ENCODE measurements around the gene RAD18. TPM values are rescaled to one million over a fixed set of nuclear protein-coding genes. Genes with fewer than 3 reads are reported as not detected.

RAD18 gene
- total and polyA plus RNA-seq, 10 donors: 1.6 to 20.7 (median 12.4) TPM

- no peak overlapping the region for H3K4me3 ChIP-seq
- no peak overlapping the region for H3K27ac ChIP-seq
- H3K4me1 ChIP-seq: peaks cover 0 to 12% (median 4%) of the 10 kb centered on the region in 6 donors
- WGBS, 5 donors: 81 to 87% (median 84%) methylated on average over 5 of the region's 5 CpGs
- intact Hi-C loops (cut with DNase I; ENCODE audit: low total_unique reads): no loop called here
- no peaks in the 10 kb centered on the region for H3K36me3 ChIP-seq
- TF ChIP-seq POLR2AphosphoS5 (IDR thresholded peaks at IDR 0.05) (no peak), POLR2A (IDR thresholded peaks at IDR 0.05) (no peak)
- TF ChIP-seq, protein P1, sequence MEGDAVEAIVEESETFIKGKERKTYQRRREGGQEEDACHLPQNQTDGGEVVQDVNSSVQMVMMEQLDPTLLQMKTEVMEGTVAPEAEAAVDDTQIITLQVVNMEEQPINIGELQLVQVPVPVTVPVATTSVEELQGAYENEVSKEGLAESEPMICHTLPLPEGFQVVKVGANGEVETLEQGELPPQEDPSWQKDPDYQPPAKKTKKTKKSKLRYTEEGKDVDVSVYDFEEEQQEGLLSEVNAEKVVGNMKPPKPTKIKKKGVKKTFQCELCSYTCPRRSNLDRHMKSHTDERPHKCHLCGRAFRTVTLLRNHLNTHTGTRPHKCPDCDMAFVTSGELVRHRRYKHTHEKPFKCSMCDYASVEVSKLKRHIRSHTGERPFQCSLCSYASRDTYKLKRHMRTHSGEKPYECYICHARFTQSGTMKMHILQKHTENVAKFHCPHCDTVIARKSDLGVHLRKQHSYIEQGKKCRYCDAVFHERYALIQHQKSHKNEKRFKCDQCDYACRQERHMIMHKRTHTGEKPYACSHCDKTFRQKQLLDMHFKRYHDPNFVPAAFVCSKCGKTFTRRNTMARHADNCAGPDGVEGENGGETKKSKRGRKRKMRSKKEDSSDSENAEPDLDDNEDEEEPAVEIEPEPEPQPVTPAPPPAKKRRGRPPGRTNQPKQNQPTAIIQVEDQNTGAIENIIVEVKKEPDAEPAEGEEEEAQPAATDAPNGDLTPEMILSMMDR (IDR thresholded peaks at IDR 0.05 in 8 of 11, conservative IDR thresholded peaks at IDR 0.05 in 3 of 11): no peak
- peaks cover 0 to 21% (median 0%) of the 10 kb centered on the region in 7 donors for H3K27me3 ChIP-seq (replicated peaks in 1 of 7)
- H3K9me3 ChIP-seq: no peaks in the 10 kb centered on the region
- no peak for DNase-seq
Measured at GRCh38 chr3:8968375-8968882, 5.2 kb upstream of the RAD18 start.

GRCh38 chr3:8967553-8967952 is 4.3 kb upstream of the RAD18 start:
- Histone ChIP-seq H3K36me3 (no peaks in the 10 kb centered on the region), H3K27me3 (replicated peaks in 1 of 7) (peaks cover 0 to 21% (median 0%) of the 10 kb centered on the region in 7 donors), H3K27ac (no peak overlapping the region), H3K4me3 (no peak overlapping the region), H3K9me3 (no peaks in the 10 kb centered on the region), H3K4me1 (peaks cover 2 to 17% (median 9%) of the 10 kb centered on the region in 6 donors)
- DNase-seq: no peak
- intact Hi-C loops (cut with DNase I; ENCODE audit: low total_unique reads): no loop called here
- TF ChIP-seq POLR2A (IDR thresholded peaks at IDR 0.05) (no peak), POLR2AphosphoS5 (IDR thresholded peaks at IDR 0.05) (no peak)
- TF ChIP-seq, protein P1 (IDR thresholded peaks at IDR 0.05 in 8 of 11, conservative IDR thresholded peaks at IDR 0.05 in 3 of 11): no peak
- 79 to 92% (median 86%) methylated on average over 5 of the region's 5 CpGs for WGBS, 5 donors

DNA sequence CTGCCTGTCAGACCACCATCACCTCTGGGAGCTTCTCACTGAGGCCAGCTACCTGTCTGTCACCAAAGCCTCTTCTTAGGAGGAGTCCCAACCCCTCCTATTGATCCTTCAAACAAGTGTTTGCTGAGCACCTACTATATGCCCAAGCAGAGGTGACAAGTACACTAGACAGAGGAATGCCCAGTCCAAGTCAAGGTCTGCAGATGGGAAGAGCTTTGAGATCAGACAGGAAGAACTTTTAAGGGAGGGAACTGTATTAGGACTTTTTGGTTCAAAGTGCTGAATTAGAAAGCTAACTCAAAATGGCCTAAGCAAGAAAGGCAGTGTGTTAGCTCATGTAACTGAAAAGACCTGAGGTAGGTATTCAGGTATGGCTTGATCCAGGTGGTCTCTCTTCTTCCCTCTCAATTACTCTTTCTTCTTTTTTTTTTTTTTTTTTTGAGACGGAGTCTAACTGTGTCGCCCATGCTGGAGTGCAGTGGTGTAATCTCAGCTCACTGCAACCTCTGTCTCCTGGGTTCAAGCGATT is 3.6 kb upstream of the RAD18 start:
- H3K4me1 ChIP-seq: peaks cover 9 to 24% (median 15%) of the 10 kb centered on the region in 6 donors
- H3K36me3 ChIP-seq: no peaks in the 10 kb centered on the region
- TF ChIP-seq POLR2AphosphoS5 (IDR thresholded peaks at IDR 0.05) (no peak), POLR2A (IDR thresholded peaks at IDR 0.05) (no peak)
- TF ChIP-seq, protein P1 (IDR thresholded peaks at IDR 0.05 in 8 of 11, conservative IDR thresholded peaks at IDR 0.05 in 3 of 11): no peak
- H3K4me3 ChIP-seq: no peak overlapping the region
- no peak for DNase-seq
- WGBS, 5 donors: 65 to 95% (median 74%) methylated on average over 3 of the region's 3 CpGs
- peaks cover 0 to 21% (median 0%) of the 10 kb centered on the region in 7 donors for H3K27me3 ChIP-seq (replicated peaks in 1 of 7)
- no peaks in the 10 kb centered on the region for H3K9me3 ChIP-seq
- intact Hi-C loops (cut with DNase I; ENCODE audit: low total_unique reads): no loop called here
- no peak overlapping the region for H3K27ac ChIP-seq

DNA sequence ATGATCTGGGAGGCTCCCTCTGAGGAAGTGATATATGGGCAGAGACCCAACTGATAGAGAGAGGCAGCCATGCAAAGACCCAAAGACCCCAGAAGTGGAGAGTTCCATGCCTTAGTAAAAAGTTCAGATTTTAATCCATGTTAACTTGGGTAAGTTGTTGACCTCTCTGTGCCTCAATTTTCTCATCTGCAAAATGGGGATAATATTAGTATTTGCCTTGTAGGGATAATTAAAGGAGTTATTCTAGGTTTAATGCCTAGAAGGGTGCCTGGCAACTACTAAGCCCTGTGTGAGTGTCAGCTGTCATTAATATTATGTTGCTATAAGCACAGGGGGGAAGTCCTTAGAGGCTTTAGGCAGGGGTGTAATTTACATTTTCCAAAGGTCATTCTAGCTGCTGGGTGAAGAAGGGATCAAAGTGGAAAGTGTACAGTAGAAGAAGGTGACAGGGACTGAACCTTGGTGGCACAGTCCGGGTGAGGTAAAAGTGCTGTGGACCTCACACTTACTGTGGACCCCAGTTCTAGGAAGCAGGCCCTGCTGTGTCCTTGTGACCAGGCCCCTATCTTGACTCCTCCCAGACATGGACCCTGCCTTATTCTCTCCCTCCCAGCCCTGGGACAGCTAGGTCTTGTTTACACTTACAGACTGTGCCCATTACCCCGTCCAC is 3.0 kb upstream of the RAD18 start:
- Histone ChIP-seq H3K9me3 (no peaks in the 10 kb centered on the region), H3K4me1 (peaks cover 13 to 28% (median 17%) of the 10 kb centered on the region in 6 donors), H3K4me3 (no peak overlapping the region), H3K27ac (no peak overlapping the region), H3K27me3 (replicated peaks in 1 of 7) (peaks cover 0 to 21% (median 0%) of the 10 kb centered on the region in 7 donors), H3K36me3 (no peaks in the 10 kb centered on the region)
- no peak for TF ChIP-seq POLR2A (IDR thresholded peaks at IDR 0.05)
- no peak for TF ChIP-seq POLR2AphosphoS5 (IDR thresholded peaks at IDR 0.05)
- TF ChIP-seq, protein P1 (IDR thresholded peaks at IDR 0.05 in 8 of 11, conservative IDR thresholded peaks at IDR 0.05 in 3 of 11): no peak
- WGBS, 5 donors: 81 to 94% (median 85%) methylated on average over 2 of the region's 2 CpGs
- intact Hi-C loops (cut with DNase I; ENCODE audit: low total_unique reads): no loop called here
- DNase-seq: no peak

Measured in spleen (tissue), 11 donors.